RWPE1 (cell line): ENCODE results near the gene CLMN.

Source experiments
- CTCF ChIA-PET: fragments of 350-600 bp; sonication (Branson Sonifier 250); formaldehyde crosslinking; extraction: SDS; loops from one replicate; lab custom pipeline; 2021; lab: Yijun Ruan, JAX
- POLR2A ChIA-PET: fragments of 400-600 bp; formaldehyde crosslinking; extraction: SDS; loops from one replicate; lab custom pipeline; 2020; ENCODE audit warnings: antibody characterized with exemption; ENCODE audit not compliant: low non-redundant PET; lab: Yijun Ruan, JAX
- DNase-seq: peaks from one replicate; pipeline ENCODE4 v3.0.0; 2012; ENCODE audit warnings: low spot score
- H3K27ac ChIP-seq: fragments of 450-650 bp; 2 replicates; pipeline ENCODE4 v1.5.1; 2017
- CTCF ChIP-seq: fragments of 450-650 bp; conservative IDR thresholded peaks from 2 replicates; pipeline ENCODE4 v1.5.1; 2017; ENCODE audit warnings: low read depth, mild to moderate bottlenecking

Gene CLMN

GRCh38 chr14:95315579-95315978, 4.1 kb downstream of the CLMN start:
- H3K27ac ChIP-seq = peak overlapping the region; percentile 77
- DNase-seq = no peak
- no peak for TF ChIP-seq CTCF
- POLR2A ChIA-PET = no interaction called here
- CTCF ChIA-PET = no interaction called here

GRCh38 chr14:95315156-95315555, 4.6 kb downstream of the CLMN start:
- POLR2A ChIA-PET = no interaction called here
- H3K27ac ChIP-seq = peak overlapping the region; percentile 77
- DNase-seq = no peak
- CTCF ChIA-PET = interaction anchor here (0.6 kb wide), 1 partner anchor 94 kb away, joined by 3 read pairs; no protein-coding TSS in a partner anchor
- no peak for TF ChIP-seq CTCF

GRCh38 chr14:95314609-95315008, 5.1 kb downstream of the CLMN start:
- POLR2A ChIA-PET = interaction anchor here (0.5 kb wide), 1 partner anchor 59 kb away, joined by 3 read pairs; no protein-coding TSS in a partner anchor
- DNase-seq = peak; percentile 94
- CTCF ChIA-PET = interaction anchor here (0.6 kb wide), 1 partner anchor 95 kb away, joined by 3 read pairs; no protein-coding TSS in a partner anchor
- H3K27ac ChIP-seq = peak overlapping the region; percentile 77
- TF ChIP-seq CTCF = no peak

- ChIA-PET POLR2A (no interaction called here), CTCF (interaction anchor here (0.6 to 1.0 kb wide), 3 partner anchors 14 to 1133 kb away, joined by 3 to 6 read pairs (median 3); no protein-coding TSS in a partner anchor)
- TF ChIP-seq CTCF = no peak
- peak; percentile 78 for DNase-seq
- peak overlapping the region; percentile 77 for H3K27ac ChIP-seq
Measured at GRCh38 chr14:95313707-95314106, 6.0 kb downstream of the CLMN start.

GRCh38 chr14:95313190-95313589, 6.5 kb downstream of the CLMN start:
- no peak for DNase-seq
- ChIA-PET CTCF (interaction anchor here (1.0 kb wide), 1 partner anchor 13 kb away, joined by 3 read pairs; no protein-coding TSS in a partner anchor), POLR2A (no interaction called here)
- TF ChIP-seq CTCF = no peak
- H3K27ac ChIP-seq = no peak overlapping the region

GRCh38 chr14:95312311-95312710, 7.4 kb downstream of the CLMN start:
- DNase-seq = no peak
- TF ChIP-seq CTCF = no peak
- ChIA-PET POLR2A (no interaction called here), CTCF (interaction anchor here (0.8 kb wide), 1 partner anchor 155 kb away, joined by 4 read pairs; the partner anchor contains the start of gene DICER1)
- H3K27ac ChIP-seq = no peak overlapping the region
